HG02610 (cell line): ENCODE data around the gene OR2T5.
A peak's percentile ranks its signal among the peaks of the same experiment; 100 is the strongest.
"Not testable (repeated sequence)": the region's sequence is repeated elsewhere in the genome, so short reads cannot be mapped to it uniquely, and the experiment has no call there.

Experiments
- ATAC-seq: cut with Tn5 transposase; IDR thresholded peaks from one replicate; pipeline ENCODE4 v1.9.1; 2021; ENCODE audit warnings: mild to moderate bottlenecking, moderate library complexity; ENCODE audit not compliant: unreplicated experiment

OR2T5 gene

GRCh38 chr1:248488289-248488688, at the start of gene OR2T5:
Gene OR2T5, plus strand, starts transcription at chr1:248488589. Its CDS starts 0 bp downstream, at chr1:248488589.
- ATAC-seq, result not testable (repeated sequence)

DNA sequence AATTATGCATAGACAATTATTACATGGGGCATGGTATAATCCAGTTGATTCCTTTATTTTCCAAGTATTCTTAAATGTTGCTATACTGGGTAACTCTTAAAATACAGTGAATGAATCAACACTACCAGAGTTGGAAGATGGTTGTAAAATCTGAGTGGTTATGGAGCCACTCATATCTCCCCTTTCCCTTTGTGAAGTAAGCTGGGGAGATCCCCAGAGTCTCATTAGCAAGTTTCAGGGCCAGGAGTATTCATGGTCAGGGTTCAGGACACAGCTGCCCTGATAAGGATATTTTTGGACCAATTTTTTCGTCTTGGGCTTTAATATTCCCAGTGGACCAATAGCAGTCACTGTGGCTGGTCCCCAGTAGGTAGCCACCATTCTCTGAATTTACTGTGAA, 49.7 kb upstream of the OR2T5 start:
- peak; percentile 69 for ATAC-seq

- not testable (repeated sequence) for ATAC-seq
Measured at GRCh38 chr1:248439283-248439682, 49.1 kb upstream of the OR2T5 start.

- not testable (repeated sequence) for ATAC-seq
Measured at GRCh38 chr1:248442500-248443277, 45.7 kb upstream of the OR2T5 start.

DNA sequence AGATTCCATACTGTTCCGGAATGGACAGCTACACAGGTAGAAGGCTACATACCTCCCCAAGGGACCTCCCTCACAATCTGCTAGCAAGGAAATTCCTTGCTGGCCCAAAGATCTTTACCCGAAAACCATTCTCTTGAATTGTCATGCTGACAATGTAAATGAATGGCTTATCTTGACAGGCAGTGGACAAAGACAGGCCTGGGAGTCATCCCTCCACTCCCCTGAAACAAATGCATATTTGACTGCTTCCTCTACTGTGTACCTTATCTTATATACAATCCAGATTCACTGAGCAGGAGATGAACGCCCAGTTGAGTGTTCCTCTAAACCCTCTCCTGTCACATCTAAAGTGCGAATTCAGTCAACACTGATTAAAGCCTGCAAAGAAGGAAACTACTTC, 43.8 kb upstream of the OR2T5 start:
- ATAC-seq, result not testable (repeated sequence)

GRCh38 chr1:248445399-248445798, 43.0 kb upstream of the OR2T5 start, which contains the start of gene OR2T2:
Gene OR2T2, plus strand, starts transcription at chr1:248445637. Its CDS starts 7,161 bp downstream, at chr1:248452798.
- ATAC-seq, result not testable (repeated sequence)

DNA sequence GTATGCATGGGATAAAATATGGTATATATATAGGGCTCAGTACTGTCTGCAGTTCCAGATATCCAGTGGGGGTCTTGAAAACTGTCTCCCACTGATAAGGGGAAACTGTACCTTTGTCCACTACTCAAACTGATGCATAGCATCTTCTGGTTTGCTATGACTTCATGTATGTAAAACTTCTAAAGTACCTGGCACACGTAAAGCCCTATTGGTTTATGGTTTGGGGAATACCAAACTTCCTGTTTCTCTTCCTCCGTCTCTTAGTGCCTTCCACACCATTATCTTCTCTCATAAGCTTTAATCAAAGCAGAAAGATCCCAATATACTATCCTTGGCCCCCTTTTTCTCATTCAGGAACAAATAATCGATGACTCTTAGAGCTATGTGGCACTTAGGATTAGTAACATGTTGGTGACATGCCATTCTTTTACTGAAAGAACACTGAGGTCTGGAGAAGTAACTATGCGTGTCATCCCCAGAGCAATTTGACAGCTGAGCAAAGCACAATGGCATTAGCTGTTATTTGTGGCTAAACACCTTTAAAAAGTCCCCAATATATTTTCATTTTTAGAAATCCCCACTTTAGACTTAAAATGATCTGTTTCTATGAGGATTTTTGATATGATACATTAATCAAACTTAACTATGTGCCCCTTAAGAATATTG, 39.8 kb upstream of the OR2T5 start:
- ATAC-seq, result peak; percentile 65

DNA sequence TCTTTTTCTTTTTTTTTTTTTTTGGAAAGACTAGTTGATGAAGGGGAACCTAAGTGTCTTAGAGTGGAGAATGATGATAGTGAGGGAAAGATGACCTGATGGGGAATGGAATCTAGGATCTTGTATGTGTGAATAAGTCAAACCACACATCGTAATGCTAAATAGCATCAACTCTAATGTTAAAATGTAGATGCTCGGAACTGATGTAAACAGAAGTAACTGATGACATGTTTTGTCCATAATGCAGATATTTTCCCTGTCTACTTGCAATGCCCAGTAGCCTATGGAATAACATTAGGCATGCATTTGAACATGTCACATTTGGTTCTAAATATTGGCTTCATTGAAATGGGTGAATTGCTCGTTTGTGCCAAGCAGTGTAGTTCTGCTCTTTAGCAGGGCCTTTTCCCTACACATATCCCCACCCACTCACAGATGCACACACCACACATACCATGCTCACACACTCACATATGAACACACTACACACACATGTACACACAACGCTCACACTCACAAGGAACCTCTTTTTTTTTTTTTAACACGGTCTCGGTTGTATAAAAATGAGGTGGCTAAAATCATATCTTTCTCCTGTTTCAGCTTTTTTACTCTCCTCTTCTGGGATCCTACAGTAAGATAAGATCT, 38.4 kb upstream of the OR2T5 start:
- ATAC-seq, result not testable (repeated sequence)

- peak; percentile 53 for ATAC-seq
Measured at GRCh38 chr1:248450466-248451145, 37.8 kb upstream of the OR2T5 start.

DNA sequence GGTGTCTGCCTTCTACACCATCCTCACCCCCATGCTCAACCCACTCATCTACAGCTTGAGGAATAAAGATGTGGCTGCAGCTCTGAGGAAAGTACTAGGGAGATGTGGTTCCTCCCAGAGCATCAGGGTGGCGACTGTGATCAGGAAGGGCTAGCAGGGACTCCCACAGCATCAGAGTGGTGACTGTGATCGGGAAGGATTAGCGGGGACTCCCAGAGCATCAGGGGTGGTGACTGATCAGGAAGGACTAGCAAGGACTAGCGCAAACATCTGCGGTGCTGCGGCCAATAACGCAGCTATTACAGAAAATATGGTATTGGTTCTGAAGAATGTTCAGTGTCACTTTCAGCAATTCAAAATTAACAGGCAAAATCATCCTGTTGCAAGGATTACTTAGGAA, 34.8 kb upstream of the OR2T5 start:
- not testable (repeated sequence) for ATAC-seq

DNA sequence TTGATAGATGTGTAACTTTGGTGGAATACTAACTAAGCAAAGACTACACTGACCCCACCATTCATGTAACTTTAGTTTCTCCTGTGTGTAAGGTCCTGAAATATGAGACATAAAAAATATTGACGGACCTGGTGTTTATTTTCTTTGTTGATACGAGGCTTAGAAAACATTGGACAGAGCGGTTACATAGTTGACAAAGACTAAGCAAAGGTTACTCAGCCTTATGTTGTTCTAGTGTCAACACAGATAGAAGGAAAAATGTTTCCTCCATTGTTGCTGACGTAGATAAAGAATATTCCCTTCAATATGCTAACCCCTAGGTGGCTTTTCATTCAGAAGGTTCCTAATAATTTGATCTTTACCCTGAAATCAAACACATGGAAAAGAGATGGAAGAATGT, 33.3 kb upstream of the OR2T5 start:
- not testable (repeated sequence) for ATAC-seq

- ATAC-seq, result not testable (repeated sequence)
Measured at GRCh38 chr1:248456635-248457034, 31.8 kb upstream of the OR2T5 start.

DNA sequence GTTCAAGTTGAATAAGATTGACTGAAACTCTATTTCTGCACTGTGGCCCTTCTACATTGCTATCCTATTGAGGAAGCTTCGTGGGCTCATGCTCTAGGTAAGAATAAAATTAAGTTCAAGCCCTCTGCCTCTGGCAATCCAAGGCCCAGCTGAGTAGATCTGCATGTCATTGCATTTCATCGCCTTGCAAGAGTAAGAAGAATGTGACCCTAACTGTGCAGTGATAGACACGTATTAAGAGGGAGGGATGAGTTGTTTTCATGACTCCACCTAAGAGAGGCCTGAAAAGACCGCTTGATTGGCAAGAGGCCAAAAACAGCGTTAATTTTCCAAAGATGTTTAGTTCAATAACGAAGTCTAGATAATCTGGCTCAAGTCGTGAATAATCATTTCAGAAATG, 29.3 kb upstream of the OR2T5 start:
- ATAC-seq, result not testable (repeated sequence)

GRCh38 chr1:248471154-248471553, 17.2 kb upstream of the OR2T5 start:
- ATAC-seq, result no peak

GRCh38 chr1:248472111-248472510, 16.3 kb upstream of the OR2T5 start:
- ATAC-seq, result not testable (repeated sequence)

DNA sequence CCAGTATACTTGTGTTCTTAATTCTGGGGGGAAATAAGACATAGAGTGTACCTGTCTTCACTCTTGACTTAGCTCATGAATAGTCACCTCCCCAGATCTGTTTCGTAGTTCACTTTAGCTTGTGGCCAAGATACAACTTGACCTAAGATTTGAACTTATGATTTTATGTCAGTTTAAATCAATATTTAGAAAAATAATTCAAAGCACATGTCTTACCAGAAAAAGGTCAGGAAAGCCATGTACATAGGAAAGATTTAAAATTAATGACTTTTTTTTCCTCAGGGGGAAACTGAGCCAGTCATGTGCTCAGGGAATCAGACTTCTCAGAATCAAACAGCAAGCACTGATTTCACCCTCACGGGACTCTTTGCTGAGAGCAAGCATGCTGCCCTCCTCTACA, 15.3 kb upstream of the OR2T5 start, which contains the start of gene OR2T3:
Gene OR2T3 (plus strand): TSS at position 301 of the 400 bp plus-strand sequence. CDS start 0 bp downstream, at position 301.
- not testable (repeated sequence) for ATAC-seq

- ATAC-seq, result peak; percentile 86
Measured at GRCh38 chr1:248475660-248476059, 12.7 kb upstream of the OR2T5 start.

- ATAC-seq, result peak; percentile 81
Measured at GRCh38 chr1:248481686-248482579, 6.5 kb upstream of the OR2T5 start.

- not testable (repeated sequence) for ATAC-seq
Measured at GRCh38 chr1:248496661-248497060, 8.3 kb downstream of the OR2T5 start.
